Dermis microvascular lymphatic vessel endothelial cell (primary cell): Measurements from ENCODE around the gene PNMT. TPM values are rescaled to one million over a fixed set of nuclear protein-coding genes. Genes with fewer than 3 reads are reported as not detected.
"Not testable (repeated sequence)": the region's sequence is repeated elsewhere in the genome, so short reads cannot be mapped to it uniquely, and the experiment has no call there.

Experiments used
- DNase-seq, 2 donors: peaks; one replicate each; pipeline versions ENCODE4 v3.0.0 to v3.0.0-alpha.2; 2010; ENCODE audit warnings: low read depth in 2 of 2
- total RNA-seq: library from RNA; depleted of rRNA; stranded (reverse); fragments of >200 nt; gene quantifications from 2 replicates; pipeline ENCODE4 v1.2.1, GENCODE V29; 2014

PNMT gene
- total RNA-seq, 1 donor from 2014 or later = 1.2 TPM

GRCh38 chr17:39705786-39706348, 37.6 kb downstream of the PNMT start:
- no peak for DNase-seq

GRCh38 chr17:39706383-39706782, 38.1 kb downstream of the PNMT start:
- no peak for DNase-seq

- no peak for DNase-seq
Measured at GRCh38 chr17:39706921-39707337, 38.7 kb downstream of the PNMT start.

- DNase-seq = no peak
Measured at GRCh38 chr17:39709319-39709997, 41.2 kb downstream of the PNMT start.

- DNase-seq = no peak
Measured at GRCh38 chr17:39709998-39710964, 42.0 kb downstream of the PNMT start.

- DNase-seq = not testable (repeated sequence)
Measured at GRCh38 chr17:39711071-39711470, 42.8 kb downstream of the PNMT start.

- DNase-seq = no peak
Measured at GRCh38 chr17:39711851-39712250, 43.6 kb downstream of the PNMT start.

- no peak for DNase-seq
Measured at GRCh38 chr17:39714234-39714633, 46.0 kb downstream of the PNMT start.

- no peak for DNase-seq
Measured at GRCh38 chr17:39715375-39716072, 47.3 kb downstream of the PNMT start.

- no peak for DNase-seq
Measured at GRCh38 chr17:39716073-39716818, 48.0 kb downstream of the PNMT start.

GRCh38 chr17:39716879-39717536, 48.8 kb downstream of the PNMT start:
- no peak for DNase-seq

- DNase-seq = no peak
Measured at GRCh38 chr17:39717660-39718059, 49.4 kb downstream of the PNMT start.

- DNase-seq = no peak
Measured at GRCh38 chr17:39719563-39720355, 51.5 kb downstream of the PNMT start.

Other genes with a start within 250 kb of the PNMT start
- 17.2 and 20.0 TPM in 2 replicates for gene MED1, start 217.2 kb upstream of the PNMT start, total RNA-seq
- gene CDK12, start 207.0 kb upstream of the PNMT start, total RNA-seq = 13.1 and 18.2 TPM in 2 replicates
- gene NEUROD2, start 60.5 kb upstream of the PNMT start, total RNA-seq = not detected in 2 replicates
- gene PPP1R1B, start 41.5 kb upstream of the PNMT start, total RNA-seq = not detected in 2 replicates
- gene STARD3, start 31.3 kb upstream of the PNMT start, total RNA-seq = 32.7 and 61.3 TPM in 2 replicates
- 0.26 and 0.51 TPM in 2 replicates for gene TCAP, start 3.1 kb upstream of the PNMT start, total RNA-seq
- gene PGAP3, start 19.6 kb downstream of the PNMT start, total RNA-seq = 3.9 and 7.5 TPM in 2 replicates
- gene ERBB2, start 31.6 kb downstream of the PNMT start, total RNA-seq = 1.1 and 1.5 TPM in 2 replicates
- gene MIEN1, start 62.1 kb downstream of the PNMT start, total RNA-seq = 16.0 and 18.1 TPM in 2 replicates
- gene GRB7, start 69.5 kb downstream of the PNMT start, total RNA-seq = 0.13 TPM in 1 of 2 replicates, not detected in the other
- gene IKZF3, start 195.9 kb downstream of the PNMT start, total RNA-seq = not detected in 2 replicates
- not detected in 2 replicates for gene ZPBP2, start 199.7 kb downstream of the PNMT start, total RNA-seq